ENCODE data around the gene LRRC61. TPM values are rescaled to one million over a fixed set of nuclear protein-coding genes. Genes with fewer than 3 reads are reported as not detected.

Gene LRRC61
- total and polyA plus RNA-seq, 2 of the 13 experiments (the other 11 are each of a cell fraction or from before 2014, with no cell fraction given), result 33.0 to 34.8 TPM

GRCh38 chr7:150365673-150366398 is 42.7 kb downstream of the LRRC61 start:
- ChIA-PET CTCF (ENCODE audit: low intra/inter-chr PET ratio, low total read pairs) (no interaction called here), POLR2A (interaction anchor here (1.2 to 6.8 kb wide), 4 partner anchors 11 to 23 kb away, joined by 4 to 141 read pairs (median 6); no protein-coding TSS in a partner anchor)
- Histone ChIP-seq H3K4me2 (ENCODE audit: low read depth, low read length) (no peak overlapping the region), H3K27me3 (ENCODE audit: control insufficient read depth in 1 of 2, insufficient read depth in 2 of 2, low read length in 2 of 2) (no peaks in the 10 kb centered on the region), H3K4me3 (replicated peaks in 1 of 3; ENCODE audit: insufficient read depth in 1 of 3, low read depth in 2 of 3, low read length in 3 of 3) (no peak overlapping the region), H3K4me1 (ENCODE audit: insufficient read depth, low read length) (peaks cover 38% of the 10 kb centered on the region), H3K9me3 (ENCODE audit: low read length) (no peaks in the 10 kb centered on the region), H2AFZ (ENCODE audit: low read length) (no peak overlapping the region), H3K9ac (ENCODE audit: insufficient read depth, low read depth, low read length) (no peak overlapping the region), H3K27ac (ENCODE audit: extremely low read length, insufficient read depth, low read length) (no peak overlapping the region), H3K79me2 (ENCODE audit: insufficient read depth, low read length) (peaks cover 20% of the 10 kb centered on the region), H3K36me3 (replicated peaks in 1 of 2; ENCODE audit: control insufficient read depth in 1 of 2, insufficient read depth in 2 of 2, low read length in 2 of 2) (peaks cover 0 to 3% of the 10 kb centered on the region in 2 experiments; a peak in 1 of 5 replicates), H4K20me1 (ENCODE audit: insufficient read depth, low read length) (peaks cover 8% of the 10 kb centered on the region; the same call in 1 of the 2 replicates)
- ATAC-seq, result no peak
- BruUV-seq (replicated peaks), result no TSS peak
- TF ChIP-seq ZBTB33 (CRISPR knock-in tag; IDR thresholded peaks at IDR 0.05) (no peak), ZBTB34 (CRISPR knock-in tag; IDR thresholded peaks at IDR 0.05) (no peak), IKZF4 (CRISPR knock-in tag; IDR thresholded peaks at IDR 0.05; ENCODE audit: borderline replicate concordance, low read depth, not compliant biosample characterization) (no peak), ZNF615 (CRISPR knock-in tag; IDR thresholded peaks at IDR 0.05; ENCODE audit: borderline replicate concordance) (no peak), ZNF83 (CRISPR knock-in tag; IDR thresholded peaks at IDR 0.05; ENCODE audit: borderline replicate concordance) (no peak), ZNF281 (CRISPR knock-in tag; IDR thresholded peaks at IDR 0.05; ENCODE audit: borderline replicate concordance) (no peak), CHD4 (IDR thresholded peaks at IDR 0.05; ENCODE audit: borderline replicate concordance, low read length) (no peak), TSC22D2 (CRISPR knock-in tag; IDR thresholded peaks at IDR 0.05; ENCODE audit: borderline replicate concordance) (no peak)
- WGBS (ENCODE audit: low lambda C conversion rate), result 80% methylated on average over 5 of the region's 5 CpGs
- in situ Hi-C loops (cut with HindIII; ENCODE audit: extremely low pct_ligation_motif_present, low pct_unique_long_range_greater_than_20kb) (no loop called here), intact Hi-C loops (cut with micrococcal nuclease; ENCODE audit: unreplicated experiment) (no loop called here)
- no peak for FAIRE-seq
- DNase-seq (ENCODE audit: low spot score), result no peak

Data from HepG2 (cell line).